Activated T-cell treated with anti-CD3 and anti-CD28 coated beads for 1 hour (primary cell): ENCODE measurements around the gene BLOC1S5.
"Not testable (repeated sequence)": the region's sequence is repeated elsewhere in the genome, so short reads cannot be mapped to it uniquely, and the experiment has no call there.

Experiments
- DNase-seq: peaks from one replicate; pipeline ENCODE4 v3.0.0-alpha.2; 2020; ENCODE audit warnings: low read depth

BLOC1S5 gene

GRCh38 chr6:8041913-8042583 is 22.1 kb downstream of the BLOC1S5 start:
- DNase-seq, result no peak

GRCh38 chr6:8034107-8034506 is 30.1 kb downstream of the BLOC1S5 start:
- not testable (repeated sequence) for DNase-seq

- DNase-seq, result no peak
Measured at GRCh38 chr6:8030920-8031319, 33.3 kb downstream of the BLOC1S5 start.

- DNase-seq, result no peak
Measured at GRCh38 chr6:8029243-8029870, 34.8 kb downstream of the BLOC1S5 start.

- no peak for DNase-seq
Measured at GRCh38 chr6:8027965-8028651, 36.1 kb downstream of the BLOC1S5 start.

GRCh38 chr6:8026800-8027199 is 37.4 kb downstream of the BLOC1S5 start:
- no peak for DNase-seq

GRCh38 chr6:8025191-8025590 is 39.0 kb downstream of the BLOC1S5 start:
- DNase-seq, result no peak

GRCh38 chr6:8023638-8024037 is 40.6 kb downstream of the BLOC1S5 start:
- no peak for DNase-seq

GRCh38 chr6:8020083-8020482 is 44.1 kb downstream of the BLOC1S5 start:
- no peak for DNase-seq

GRCh38 chr6:8017705-8018104 is 46.5 kb downstream of the BLOC1S5 start:
- no peak for DNase-seq

- DNase-seq, result no peak
Measured at GRCh38 chr6:8017276-8017701, 46.9 kb downstream of the BLOC1S5 start.

- no peak for DNase-seq
Measured at GRCh38 chr6:8014947-8015346, 49.2 kb downstream of the BLOC1S5 start.

GRCh38 chr6:8013763-8014162 is 50.4 kb downstream of the BLOC1S5 start:
- DNase-seq, result no peak

- no peak for DNase-seq
Measured at GRCh38 chr6:8006208-8006607, 58.0 kb downstream of the BLOC1S5 start.

GRCh38 chr6:8005136-8005535 is 59.1 kb downstream of the BLOC1S5 start:
- DNase-seq, result no peak

- no peak for DNase-seq
Measured at GRCh38 chr6:8000636-8001035, 63.6 kb downstream of the BLOC1S5 start.

GRCh38 chr6:8000188-8000596 is 64.0 kb downstream of the BLOC1S5 start:
- no peak for DNase-seq

- no peak for DNase-seq
Measured at GRCh38 chr6:7999201-7999600, 65.0 kb downstream of the BLOC1S5 start.

GRCh38 chr6:7998103-7998725 is 66.0 kb downstream of the BLOC1S5 start:
- no peak for DNase-seq

GRCh38 chr6:7997286-7997685 is 66.9 kb downstream of the BLOC1S5 start:
- DNase-seq, result no peak

- DNase-seq, result no peak
Measured at GRCh38 chr6:7996538-7997111, 67.6 kb downstream of the BLOC1S5 start.

GRCh38 chr6:7993952-7994351 is 70.2 kb downstream of the BLOC1S5 start:
- no peak for DNase-seq

- DNase-seq, result no peak
Measured at GRCh38 chr6:7993399-7993798, 70.8 kb downstream of the BLOC1S5 start.
